ENCODE data around the gene ISLR. TPM values are rescaled to one million over a fixed set of nuclear protein-coding genes. Genes with fewer than 3 reads are reported as not detected.

ISLR gene
- total RNA-seq, 2 experiments from 2014 or later: not detected

- H3K36me3 Mint-ChIP-seq: no peaks in the 10 kb centered on the region
- H3K4me3 Mint-ChIP-seq: no peak overlapping the region
- ChIA-PET CTCF (interaction anchor here (0.6 to 1.5 kb wide), 2 partner anchors 12 to 476 kb away, joined by 3 read pairs; no protein-coding TSS in a partner anchor), POLR2A (no interaction called here)
- peaks cover 8% of the 10 kb centered on the region for H3K27me3 Mint-ChIP-seq
- DNase-seq: no peak
- H3K27ac Mint-ChIP-seq: no peak overlapping the region
- no peaks in the 10 kb centered on the region for H3K4me1 Mint-ChIP-seq (ENCODE audit: low read depth)
- peaks cover 4% of the 10 kb centered on the region for H3K9me3 Mint-ChIP-seq
- intact Hi-C loops (cut with micrococcal nuclease): no loop called here
These were observed 34.3 kb downstream of the ISLR start for GRCh38 chr15:74207652-74208440.

- Mint-ChIP-seq H3K4me1 (ENCODE audit: low read depth) (no peaks in the 10 kb centered on the region), H3K27ac (no peak overlapping the region), H3K9me3 (peaks cover 4% of the 10 kb centered on the region), H3K27me3 (peaks cover 6% of the 10 kb centered on the region), H3K4me3 (no peak overlapping the region), H3K36me3 (no peaks in the 10 kb centered on the region)
- intact Hi-C loops (cut with micrococcal nuclease): no loop called here
- DNase-seq: no peak
- ChIA-PET CTCF (interaction anchor here (1.5 kb wide), 1 partner anchor 12 kb away, joined by 3 read pairs; no protein-coding TSS in a partner anchor), POLR2A (no interaction called here)
These were observed 35.0 kb downstream of the ISLR start for GRCh38 chr15:74208496-74208895.

- Mint-ChIP-seq H3K4me3 (no peak overlapping the region), H3K27ac (no peak overlapping the region), H3K4me1 (ENCODE audit: low read depth) (no peaks in the 10 kb centered on the region), H3K9me3 (peaks cover 4% of the 10 kb centered on the region), H3K27me3 (peaks cover 6% of the 10 kb centered on the region), H3K36me3 (no peaks in the 10 kb centered on the region)
- CTCF ChIA-PET: no interaction called here
- POLR2A ChIA-PET: no interaction called here
- intact Hi-C loops (cut with micrococcal nuclease): no loop called here
- no peak for DNase-seq
These were observed 35.5 kb downstream of the ISLR start for GRCh38 chr15:74208901-74209559.

- Mint-ChIP-seq H3K36me3 (no peaks in the 10 kb centered on the region), H3K27me3 (peaks cover 6% of the 10 kb centered on the region), H3K4me3 (no peak overlapping the region), H3K9me3 (peaks cover 4% of the 10 kb centered on the region), H3K4me1 (ENCODE audit: low read depth) (no peaks in the 10 kb centered on the region), H3K27ac (no peak overlapping the region)
- DNase-seq: no peak
- CTCF ChIA-PET: no interaction called here
- POLR2A ChIA-PET: no interaction called here
- intact Hi-C loops (cut with micrococcal nuclease): no loop called here
These were observed 36.0 kb downstream of the ISLR start for GRCh38 chr15:74209560-74209958.

- no peaks in the 10 kb centered on the region for H3K36me3 Mint-ChIP-seq
- H3K27ac Mint-ChIP-seq: no peak overlapping the region
- no peak overlapping the region for H3K4me3 Mint-ChIP-seq
- no peaks in the 10 kb centered on the region for H3K4me1 Mint-ChIP-seq (ENCODE audit: low read depth)
- intact Hi-C loops (cut with micrococcal nuclease): no loop called here
- H3K9me3 Mint-ChIP-seq: peaks cover 4% of the 10 kb centered on the region
- POLR2A ChIA-PET: no interaction called here
- no peak for DNase-seq
- CTCF ChIA-PET: interaction anchor here (0.7 kb wide), 1 partner anchor 21 kb away, joined by 3 read pairs; no protein-coding TSS in a partner anchor
- peaks cover 6% of the 10 kb centered on the region for H3K27me3 Mint-ChIP-seq
These were observed 36.6 kb downstream of the ISLR start for GRCh38 chr15:74209997-74210671.

GRCh38 chr15:74210729-74211128, 37.2 kb downstream of the ISLR start:
- CTCF ChIA-PET: interaction anchor here (0.7 kb wide), 1 partner anchor 22 kb away, joined by 3 read pairs; no protein-coding TSS in a partner anchor
- H3K36me3 Mint-ChIP-seq: no peaks in the 10 kb centered on the region
- POLR2A ChIA-PET: no interaction called here

GRCh38 chr15:74211656-74212055, 38.1 kb downstream of the ISLR start:
- Mint-ChIP-seq H3K9me3 (peaks cover 4% of the 10 kb centered on the region), H3K27ac (no peak overlapping the region), H3K36me3 (no peaks in the 10 kb centered on the region), H3K4me3 (no peak overlapping the region), H3K4me1 (ENCODE audit: low read depth) (no peaks in the 10 kb centered on the region), H3K27me3 (peaks cover 8% of the 10 kb centered on the region)
- intact Hi-C loops (cut with micrococcal nuclease): no loop called here
- CTCF ChIA-PET: no interaction called here
- POLR2A ChIA-PET: no interaction called here
- no peak for DNase-seq

More at GRCh38 chr15:74210729-74211128, 37.2 kb downstream of the ISLR start:
- intact Hi-C loops (cut with micrococcal nuclease): no loop called here
- H3K4me3 Mint-ChIP-seq: no peak overlapping the region
- no peak overlapping the region for H3K27ac Mint-ChIP-seq
- DNase-seq: no peak
- H3K9me3 Mint-ChIP-seq: peaks cover 4% of the 10 kb centered on the region
- H3K27me3 Mint-ChIP-seq: peaks cover 6% of the 10 kb centered on the region
- no peaks in the 10 kb centered on the region for H3K4me1 Mint-ChIP-seq (ENCODE audit: low read depth)

- Mint-ChIP-seq H3K36me3 (no peaks in the 10 kb centered on the region), H3K4me1 (ENCODE audit: low read depth) (no peaks in the 10 kb centered on the region), H3K27me3 (peaks cover 7% of the 10 kb centered on the region), H3K9me3 (peaks cover 4% of the 10 kb centered on the region), H3K27ac (no peak overlapping the region), H3K4me3 (no peak overlapping the region)
- POLR2A ChIA-PET: no interaction called here
- DNase-seq: no peak
- CTCF ChIA-PET: no interaction called here
- intact Hi-C loops (cut with micrococcal nuclease): no loop called here
These were observed 39.0 kb downstream of the ISLR start for GRCh38 chr15:74212494-74212893.

GRCh38 chr15:74213858-74214284, 40.4 kb downstream of the ISLR start:
- CTCF ChIA-PET: no interaction called here
- Mint-ChIP-seq H3K27me3 (peaks cover 3% of the 10 kb centered on the region), H3K9me3 (peaks cover 4% of the 10 kb centered on the region), H3K36me3 (no peaks in the 10 kb centered on the region), H3K4me3 (no peak overlapping the region), H3K27ac (no peak overlapping the region), H3K4me1 (ENCODE audit: low read depth) (no peaks in the 10 kb centered on the region)
- POLR2A ChIA-PET: no interaction called here
- no peak for DNase-seq
- intact Hi-C loops (cut with micrococcal nuclease): no loop called here

GRCh38 chr15:74214324-74215021, 41.0 kb downstream of the ISLR start:
- CTCF ChIA-PET: no interaction called here
- Mint-ChIP-seq H3K36me3 (no peaks in the 10 kb centered on the region), H3K27me3 (peaks cover 5% of the 10 kb centered on the region), H3K4me1 (ENCODE audit: low read depth) (no peaks in the 10 kb centered on the region), H3K4me3 (no peak overlapping the region), H3K27ac (no peak overlapping the region), H3K9me3 (peaks cover 4% of the 10 kb centered on the region)
- POLR2A ChIA-PET: no interaction called here
- intact Hi-C loops (cut with micrococcal nuclease): no loop called here
- DNase-seq: no peak

- Mint-ChIP-seq H3K27ac (no peak overlapping the region), H3K36me3 (no peaks in the 10 kb centered on the region), H3K4me3 (no peak overlapping the region), H3K4me1 (ENCODE audit: low read depth) (no peaks in the 10 kb centered on the region), H3K27me3 (peaks cover 9% of the 10 kb centered on the region), H3K9me3 (peaks cover 2% of the 10 kb centered on the region)
- ChIA-PET POLR2A (no interaction called here), CTCF (no interaction called here)
- intact Hi-C loops (cut with micrococcal nuclease): no loop called here
- no peak for DNase-seq
These were observed 42.4 kb downstream of the ISLR start for GRCh38 chr15:74215958-74216357.

- Mint-ChIP-seq H3K27me3 (peaks cover 9% of the 10 kb centered on the region), H3K4me1 (ENCODE audit: low read depth) (no peaks in the 10 kb centered on the region), H3K4me3 (no peak overlapping the region), H3K9me3 (no peaks in the 10 kb centered on the region), H3K36me3 (no peaks in the 10 kb centered on the region), H3K27ac (no peak overlapping the region)
- intact Hi-C loops (cut with micrococcal nuclease): no loop called here
- DNase-seq: no peak
- CTCF ChIA-PET: no interaction called here
- POLR2A ChIA-PET: no interaction called here
These were observed 43.4 kb downstream of the ISLR start for GRCh38 chr15:74216949-74217348.

Data from activated CD4-positive, alpha-beta memory T cell treated with anti-CD3 and anti-CD28 coated beads for 36 hours (primary cell).